ENCODE measurements around the gene CTLA4. TPM values are rescaled to one million over a fixed set of nuclear protein-coding genes. Genes with fewer than 3 reads are reported as not detected.
A peak's percentile ranks its signal among the peaks of the same experiment; 100 is the strongest.

The CTLA4 gene
- total RNA-seq, 2 experiments from 2014 or later = 28.7 to 30.7 TPM

- Mint-ChIP-seq H3K9me3 (no peaks in the 10 kb centered on the region), H3K4me3 (no peak overlapping the region), H3K27me3 (peaks cover 3% of the 10 kb centered on the region), H3K4me1 (ENCODE audit: low read depth) (peaks cover 21% of the 10 kb centered on the region), H3K27ac (no peak overlapping the region), H3K36me3 (ENCODE audit: low read depth) (no peaks in the 10 kb centered on the region)
- CTCF ChIA-PET = interaction anchor here (1.1 to 3.1 kb wide), 17 partner anchors 10 to 142 kb away, joined by 3 to 48 read pairs (median 8); partner anchors contain the start of gene CTLA4
- DNase-seq (no peak), ATAC-seq (no peak)
- no peak for TF ChIP-seq CTCF (IDR thresholded peaks at IDR 0.05)
- intact Hi-C loops (cut with micrococcal nuclease) = loop anchor here (2.0 to 5.0 kb wide), 2 partner anchors 50 to 91 kb away; no protein-coding TSS in a partner anchor
- POLR2A ChIA-PET = interaction anchor here (1.0 to 2.1 kb wide), 5 partner anchors 31 to 115 kb away, joined by 3 to 11 read pairs (median 4); no protein-coding TSS in a partner anchor
Measured at GRCh38 chr2:203908797-203909185, 41.2 kb downstream of the CTLA4 start.

- POLR2A ChIA-PET = interaction anchor here (0.6 to 2.1 kb wide), 11 partner anchors 12 to 413 kb away, joined by 3 to 11 read pairs (median 3); no protein-coding TSS in a partner anchor
- DNase-seq (peak; percentile 32), ATAC-seq (peak; percentile 83)
- peaks cover 5% of the 10 kb centered on the region for H3K27me3 Mint-ChIP-seq
- TF ChIP-seq CTCF (IDR thresholded peaks at IDR 0.05) = peak; percentile 96
- CTCF ChIA-PET = interaction anchor here (0.6 to 3.1 kb wide), 30 partner anchors 10 to 798 kb away, joined by 3 to 48 read pairs (median 6); partner anchors contain the start of gene CTLA4
- peaks cover 26% of the 10 kb centered on the region for H3K4me1 Mint-ChIP-seq (ENCODE audit: low read depth)
- intact Hi-C loops (cut with micrococcal nuclease) = loop anchor here (2.0 to 5.0 kb wide), 2 partner anchors 51 to 92 kb away; no protein-coding TSS in a partner anchor
- peak overlapping the region; percentile 11 for H3K27ac Mint-ChIP-seq
- no peaks in the 10 kb centered on the region for H3K36me3 Mint-ChIP-seq (ENCODE audit: low read depth)
- H3K9me3 Mint-ChIP-seq = no peaks in the 10 kb centered on the region
- no peak overlapping the region for H3K4me3 Mint-ChIP-seq
Measured at GRCh38 chr2:203909261-203909967, 41.8 kb downstream of the CTLA4 start.

GRCh38 chr2:203909974-203910373 is 42.4 kb downstream of the CTLA4 start:
- no peak overlapping the region for H3K27ac Mint-ChIP-seq
- no peak overlapping the region for H3K4me3 Mint-ChIP-seq
- H3K9me3 Mint-ChIP-seq = no peaks in the 10 kb centered on the region
- ATAC-seq = peak; percentile 51
- peaks cover 5% of the 10 kb centered on the region for H3K27me3 Mint-ChIP-seq
- intact Hi-C loops (cut with micrococcal nuclease) = loop anchor here (2.0 to 5.0 kb wide), 2 partner anchors 51 to 93 kb away; no protein-coding TSS in a partner anchor
- ChIA-PET POLR2A (interaction anchor here (0.6 to 2.1 kb wide), 9 partner anchors 12 to 414 kb away, joined by 3 to 11 read pairs (median 3); no protein-coding TSS in a partner anchor), CTCF (interaction anchor here (0.6 to 3.1 kb wide), 31 partner anchors 9 to 799 kb away, joined by 3 to 48 read pairs (median 5); partner anchors contain the start of gene CTLA4)
- TF ChIP-seq CTCF (IDR thresholded peaks at IDR 0.05) = peak; percentile 21
- H3K36me3 Mint-ChIP-seq (ENCODE audit: low read depth) = no peaks in the 10 kb centered on the region
- H3K4me1 Mint-ChIP-seq (ENCODE audit: low read depth) = peaks cover 31% of the 10 kb centered on the region
- DNase-seq = no peak

- no peak for TF ChIP-seq CTCF (IDR thresholded peaks at IDR 0.05)
- Mint-ChIP-seq H3K4me3 (no peak overlapping the region), H3K9me3 (no peaks in the 10 kb centered on the region), H3K27ac (no peak overlapping the region), H3K4me1 (ENCODE audit: low read depth) (peaks cover 39% of the 10 kb centered on the region), H3K27me3 (peaks cover 5% of the 10 kb centered on the region), H3K36me3 (ENCODE audit: low read depth) (no peaks in the 10 kb centered on the region)
- ChIA-PET CTCF (interaction anchor here (0.9 to 1.5 kb wide), 4 partner anchors 11 to 79 kb away, joined by 3 to 8 read pairs (median 4); no protein-coding TSS in a partner anchor), POLR2A (interaction anchor here (0.8 kb wide), 1 partner anchor 77 kb away, joined by 3 read pairs; no protein-coding TSS in a partner anchor)
- DNase-seq = no peak
- intact Hi-C loops (cut with micrococcal nuclease) = no loop called here
- ATAC-seq = no peak
Measured at GRCh38 chr2:203913947-203914346, 46.4 kb downstream of the CTLA4 start.
